Muscle layer of duodenum (tissue), 2 donors: Measurements from ENCODE around the gene BCAS1.

Source experiments
- H3K27ac ChIP-seq: one replicate; pipeline ENCODE4 v1.7.0; 2013; ENCODE audit warnings: mild to moderate bottlenecking, low read length
- H3K27me3 ChIP-seq: one replicate; pipeline ENCODE4 v1.7.0; 2013; ENCODE audit warnings: low read depth, mild to moderate bottlenecking, control low read depth, low read length
- H3K36me3 ChIP-seq, 2 donors: one replicate each; pipeline ENCODE4 v1.7.0; 2013; ENCODE audit warnings: low read length in 2 of 2, control low read depth in 1 of 2, mild to moderate bottlenecking in 1 of 2; ENCODE audit not compliant: insufficient read depth in 2 of 2, control insufficient read depth in 1 of 2
- H3K4me1 ChIP-seq, 2 donors: one replicate each; pipeline ENCODE4 v1.7.0; 2013; ENCODE audit warnings: low read length in 2 of 2, mild to moderate bottlenecking in 2 of 2, control low read depth in 1 of 2, moderate library complexity in 1 of 2; ENCODE audit not compliant: insufficient read depth in 2 of 2, control insufficient read depth in 1 of 2
- H3K4me3 ChIP-seq, 2 donors: one replicate each; pipeline ENCODE4 v1.7.0; 2013; ENCODE audit warnings: low read length in 2 of 2, low read depth in 1 of 2, mild to moderate bottlenecking in 1 of 2
- H3K9me3 ChIP-seq, 2 donors: one replicate each; pipeline ENCODE4 v1.7.0; 2013; ENCODE audit warnings: low read length in 2 of 2, control low read depth in 1 of 2, mild to moderate bottlenecking in 1 of 2; ENCODE audit not compliant: control insufficient read depth in 1 of 2
- donor health status: healthy.

The BCAS1 gene

DNA sequence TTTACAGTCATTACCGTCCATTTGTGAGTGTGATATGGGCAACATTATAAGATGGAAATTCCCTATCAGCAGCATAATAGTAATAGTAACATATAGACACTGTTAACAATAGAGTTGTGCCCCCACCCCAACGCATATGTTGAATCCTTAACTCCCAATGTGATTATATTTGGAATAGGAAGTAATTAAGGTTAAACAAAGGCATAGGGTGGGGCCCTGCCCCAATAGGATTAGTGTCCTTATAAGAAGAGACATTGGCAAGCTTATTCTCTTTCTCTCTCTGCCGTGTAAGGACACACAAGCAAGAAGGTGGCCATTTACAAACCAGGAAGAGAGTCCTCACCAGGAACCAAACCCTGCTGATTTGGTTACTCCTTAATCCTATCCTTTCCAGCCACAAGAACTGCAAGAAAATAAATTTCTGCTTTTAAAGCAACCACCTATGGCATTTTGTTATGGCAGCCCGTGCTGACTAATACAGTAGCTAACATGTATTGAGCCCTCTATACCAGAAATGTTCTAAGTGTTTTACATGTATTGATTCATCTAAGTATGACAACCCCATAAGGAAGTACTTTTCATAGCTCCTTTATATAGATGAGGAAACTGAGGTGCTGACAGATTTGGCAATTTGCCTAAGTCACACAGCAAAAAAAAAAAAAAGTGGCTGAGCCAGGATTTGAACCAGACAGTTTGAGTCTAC, 114.2 kb downstream of the BCAS1 start:
- Histone ChIP-seq H3K4me3 (no peak overlapping the region), H3K9me3 (no peaks in the 10 kb centered on the region), H3K36me3 (no peaks in the 10 kb centered on the region), H3K27ac (no peak overlapping the region), H3K4me1 (no peaks in the 10 kb centered on the region), H3K27me3 (no peaks in the 10 kb centered on the region)

DNA sequence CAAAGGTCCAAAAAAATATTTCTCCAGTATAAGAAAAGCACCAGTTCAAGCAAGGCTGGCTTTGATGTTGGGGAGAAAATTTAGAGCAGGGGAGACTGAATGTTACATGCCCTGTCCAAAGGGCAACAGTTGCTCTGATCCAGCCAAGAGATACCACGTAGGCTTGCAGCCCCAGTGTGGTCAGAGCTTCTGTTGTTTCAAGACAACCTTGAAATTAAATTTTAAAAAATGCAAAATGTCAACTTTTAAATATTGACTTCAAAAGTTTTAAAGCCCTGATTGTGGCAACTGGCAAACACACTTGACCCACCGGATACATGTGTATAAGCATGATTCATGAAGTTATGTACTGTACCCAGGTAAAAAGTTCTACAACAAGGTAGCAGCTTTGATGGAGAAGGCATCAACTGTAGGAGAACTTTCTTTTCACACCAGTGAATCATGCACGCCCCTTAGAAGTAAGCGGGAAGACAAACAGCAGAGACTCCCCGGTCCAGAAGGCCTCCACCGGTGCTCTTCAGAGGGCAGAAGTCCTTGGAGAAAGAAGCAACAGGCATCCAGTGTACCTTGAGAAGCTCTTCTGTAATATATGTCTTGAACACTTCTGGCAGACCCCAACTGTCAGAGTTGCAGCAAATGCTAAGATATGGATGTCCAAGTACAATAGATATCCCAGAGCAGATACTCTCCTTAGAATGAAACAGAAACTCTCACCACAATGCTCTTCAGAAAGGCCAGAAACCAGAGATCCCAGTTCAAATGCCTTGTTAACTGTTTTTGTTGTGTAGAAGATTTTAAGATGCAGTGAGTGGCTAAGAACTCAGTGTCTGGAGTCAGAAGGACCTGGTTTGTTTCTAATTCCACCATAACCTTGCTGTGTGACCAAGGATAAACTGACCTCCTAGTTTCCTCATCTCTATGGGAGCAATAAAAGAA, 115.4 kb downstream of the BCAS1 start:
- Histone ChIP-seq H3K9me3 (no peaks in the 10 kb centered on the region), H3K36me3 (no peaks in the 10 kb centered on the region), H3K27me3 (no peaks in the 10 kb centered on the region), H3K4me3 (no peak overlapping the region), H3K27ac (no peak overlapping the region), H3K4me1 (peaks cover 0 to 2% of the 10 kb centered on the region in 2 donors)

DNA sequence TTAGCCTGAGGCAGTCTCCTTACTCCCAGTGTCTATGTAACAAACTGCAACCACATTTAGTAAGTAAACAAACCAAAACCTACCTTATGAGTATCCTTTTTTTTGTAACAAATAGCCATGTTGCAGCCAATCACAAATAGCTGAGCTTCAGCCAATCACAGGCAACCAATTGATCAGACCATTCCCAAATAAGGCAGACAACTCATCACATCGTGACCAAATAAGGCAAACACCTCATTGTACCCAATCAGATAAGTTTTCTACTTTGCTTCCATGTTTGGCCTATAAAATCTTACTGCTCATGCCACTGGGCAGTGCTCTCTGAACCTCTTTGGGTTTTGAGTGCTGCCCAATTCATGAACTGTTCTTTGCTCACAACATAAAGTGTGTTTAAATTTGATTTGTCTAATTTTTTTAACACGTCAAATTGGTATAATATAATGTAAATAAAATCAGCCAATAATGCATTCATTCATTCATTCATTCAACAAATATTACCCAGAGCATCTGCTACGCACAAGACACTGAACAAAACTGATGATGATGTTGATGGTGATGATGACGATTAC, 117.8 kb downstream of the BCAS1 start:
- H3K27ac ChIP-seq: no peak overlapping the region
- no peaks in the 10 kb centered on the region for H3K27me3 ChIP-seq
- no peak overlapping the region for H3K4me3 ChIP-seq
- no peaks in the 10 kb centered on the region for H3K9me3 ChIP-seq
- no peaks in the 10 kb centered on the region for H3K36me3 ChIP-seq
- H3K4me1 ChIP-seq: peaks cover 0 to 16% of the 10 kb centered on the region in 2 donors

DNA sequence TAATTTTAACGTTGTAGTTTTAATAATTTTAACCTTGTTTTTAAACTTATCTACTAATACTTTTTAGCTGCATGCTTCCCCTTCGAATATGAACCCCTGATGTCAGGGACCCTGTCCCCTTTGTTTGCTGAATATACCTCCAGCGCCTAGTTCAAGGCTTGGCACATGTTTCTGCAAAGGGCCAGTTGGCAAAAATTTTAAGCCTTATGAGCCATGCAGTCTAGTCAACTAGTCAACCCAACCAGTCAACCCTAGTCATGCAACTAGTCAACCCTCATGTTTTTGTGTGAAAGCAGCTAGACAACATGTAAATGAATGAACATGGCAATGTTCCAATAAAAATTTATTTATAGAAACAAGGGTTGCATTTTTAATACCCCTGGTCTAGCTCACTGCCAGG, 119.8 kb downstream of the BCAS1 start:
- Histone ChIP-seq H3K27me3 (no peaks in the 10 kb centered on the region), H3K4me3 (no peak overlapping the region), H3K4me1 (peaks cover 0 to 16% of the 10 kb centered on the region in 2 donors), H3K36me3 (no peaks in the 10 kb centered on the region), H3K9me3 (no peaks in the 10 kb centered on the region), H3K27ac (no peak overlapping the region)

DNA sequence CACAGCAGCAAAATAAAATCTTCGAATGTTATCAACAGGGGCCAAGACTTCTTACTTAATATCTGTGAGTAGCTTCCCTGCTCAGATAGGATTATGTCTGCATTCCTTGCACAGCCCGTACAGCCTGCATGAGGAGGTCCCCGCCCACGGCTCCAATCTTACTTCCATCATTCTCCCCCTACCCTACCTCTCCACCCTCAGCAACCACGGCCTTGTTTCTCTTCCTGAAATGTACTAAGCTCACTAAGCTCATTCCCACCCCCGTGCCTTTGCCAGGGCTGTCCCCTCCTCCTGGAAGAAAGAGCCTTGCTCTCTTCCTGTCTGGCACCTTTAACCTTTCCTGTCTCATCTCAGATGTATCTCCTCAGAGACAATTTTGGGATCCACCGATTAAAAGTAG, 120.4 kb downstream of the BCAS1 start:
- Histone ChIP-seq H3K27ac (no peak overlapping the region), H3K27me3 (no peaks in the 10 kb centered on the region)

DNA sequence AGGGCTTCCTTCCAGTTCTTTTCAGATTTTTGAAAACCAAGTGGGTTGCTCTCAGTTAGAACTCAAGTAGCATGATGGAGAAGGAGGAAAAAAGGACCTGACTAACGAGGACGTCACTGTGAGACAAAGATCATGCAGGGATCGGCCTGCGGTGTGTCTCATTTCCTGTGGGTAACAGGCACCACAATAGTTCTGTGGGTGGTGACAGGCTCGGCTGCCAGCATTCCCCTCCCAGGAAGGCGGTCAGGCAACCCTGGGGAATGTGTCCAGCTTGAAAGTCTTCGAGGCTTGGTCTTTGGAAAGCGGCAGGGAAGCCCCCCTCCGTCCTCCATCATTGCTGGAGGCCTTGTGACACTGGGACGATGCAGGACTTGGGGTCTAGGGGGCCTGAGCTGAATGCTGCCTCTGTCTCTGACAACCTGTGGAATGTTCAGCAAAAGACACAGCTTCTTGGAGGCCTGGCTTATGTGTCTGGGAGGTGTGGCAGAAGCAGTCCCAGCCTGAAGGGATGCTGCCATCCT, 121.0 kb downstream of the BCAS1 start:
- Histone ChIP-seq H3K27me3 (no peaks in the 10 kb centered on the region), H3K27ac (no peak overlapping the region), H3K9me3 (no peaks in the 10 kb centered on the region), H3K4me1 (peaks cover 0 to 16% of the 10 kb centered on the region in 2 donors), H3K36me3 (no peaks in the 10 kb centered on the region), H3K4me3 (no peak overlapping the region)

More for the DNA sequence above, 120.4 kb downstream of the BCAS1 start:
- Histone ChIP-seq H3K4me1 (peaks cover 0 to 16% of the 10 kb centered on the region in 2 donors), H3K4me3 (no peak overlapping the region), H3K9me3 (no peaks in the 10 kb centered on the region), H3K36me3 (no peaks in the 10 kb centered on the region)

DNA sequence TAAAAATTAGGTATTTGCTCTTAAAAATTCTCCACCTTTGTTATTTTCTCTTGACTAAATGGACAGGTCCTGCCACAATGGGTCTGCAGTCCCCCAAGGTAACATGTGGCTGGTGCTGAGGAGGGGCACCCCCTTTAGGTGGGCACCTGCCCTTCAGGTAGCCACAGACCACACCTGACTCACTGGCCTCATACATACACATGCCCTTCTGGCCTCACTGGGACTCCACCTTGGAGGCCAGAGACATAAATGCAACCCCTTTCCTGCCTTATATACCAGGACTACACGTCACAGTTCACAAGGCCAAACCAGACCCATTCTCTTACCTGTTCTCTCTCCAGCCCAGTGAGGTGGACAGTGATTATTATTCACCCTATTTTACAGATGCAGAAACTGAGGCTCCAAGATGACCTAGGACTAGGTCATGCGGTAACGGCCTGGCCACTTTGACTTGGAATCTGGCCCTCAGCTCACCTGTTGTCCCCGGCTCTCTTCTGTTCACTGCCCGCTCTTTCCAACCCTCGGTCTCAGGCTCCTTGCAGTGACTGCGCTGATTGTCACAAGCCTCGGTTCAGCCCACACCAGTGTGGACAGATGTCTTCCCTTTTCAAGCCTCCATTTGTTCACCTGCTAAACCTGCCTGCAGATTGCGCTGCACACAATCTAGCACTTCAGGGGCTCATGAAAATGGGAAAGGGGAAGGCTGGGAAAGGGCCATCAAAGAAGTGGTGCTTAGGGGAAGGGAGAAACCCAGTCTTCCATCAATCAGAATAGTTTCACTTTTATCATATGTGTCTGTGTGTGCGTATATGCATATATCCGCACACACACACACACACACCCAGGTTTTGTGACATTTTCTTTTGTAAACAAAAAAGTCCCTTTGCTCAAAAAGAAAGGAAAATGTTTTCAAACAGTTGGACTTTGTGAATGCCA, 121.7 kb downstream of the BCAS1 start:
- Histone ChIP-seq H3K27me3 (no peaks in the 10 kb centered on the region), H3K4me1 (peaks cover 0 to 16% of the 10 kb centered on the region in 2 donors), H3K4me3 (no peak overlapping the region), H3K9me3 (no peaks in the 10 kb centered on the region), H3K27ac (no peak overlapping the region), H3K36me3 (no peaks in the 10 kb centered on the region)

DNA sequence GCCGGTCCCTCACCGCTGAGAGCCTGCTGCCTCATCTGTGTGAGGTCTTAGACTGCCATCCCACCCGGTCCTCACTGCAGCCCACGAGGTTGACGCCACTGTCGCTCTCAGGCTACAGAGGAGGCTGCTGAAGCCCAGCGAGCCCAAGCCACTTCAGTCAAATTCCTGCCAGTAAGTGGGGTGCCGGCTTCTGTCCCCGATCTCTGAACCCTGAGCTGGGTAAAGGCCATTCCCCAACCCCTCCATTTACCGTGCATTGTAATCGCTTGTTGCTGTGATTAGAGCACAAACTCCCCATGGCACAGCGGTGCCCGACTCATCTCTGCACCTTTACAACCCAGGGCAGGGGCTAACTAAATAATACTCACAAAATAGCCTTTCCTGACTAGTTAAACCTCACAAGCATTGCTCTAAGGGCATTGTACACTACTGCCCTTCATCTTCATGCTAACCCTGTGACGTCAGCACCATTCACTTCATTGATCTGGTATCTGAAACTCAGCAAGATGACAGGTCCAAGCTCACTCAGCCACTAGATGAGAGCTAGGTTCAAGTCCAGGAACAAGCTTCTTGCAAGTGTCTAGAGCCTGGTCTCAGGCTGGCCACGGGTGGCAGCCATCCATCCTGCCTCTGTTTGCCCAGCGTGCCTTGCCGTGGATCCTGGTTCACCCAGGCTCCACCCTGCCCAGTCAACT, 122.7 kb downstream of the BCAS1 start:
- peaks cover 0 to 23% of the 10 kb centered on the region in 2 donors for H3K4me1 ChIP-seq
- H3K27ac ChIP-seq: no peak overlapping the region
- no peaks in the 10 kb centered on the region for H3K9me3 ChIP-seq
- no peaks in the 10 kb centered on the region for H3K36me3 ChIP-seq
- no peaks in the 10 kb centered on the region for H3K27me3 ChIP-seq
- H3K4me3 ChIP-seq: no peak overlapping the region

DNA sequence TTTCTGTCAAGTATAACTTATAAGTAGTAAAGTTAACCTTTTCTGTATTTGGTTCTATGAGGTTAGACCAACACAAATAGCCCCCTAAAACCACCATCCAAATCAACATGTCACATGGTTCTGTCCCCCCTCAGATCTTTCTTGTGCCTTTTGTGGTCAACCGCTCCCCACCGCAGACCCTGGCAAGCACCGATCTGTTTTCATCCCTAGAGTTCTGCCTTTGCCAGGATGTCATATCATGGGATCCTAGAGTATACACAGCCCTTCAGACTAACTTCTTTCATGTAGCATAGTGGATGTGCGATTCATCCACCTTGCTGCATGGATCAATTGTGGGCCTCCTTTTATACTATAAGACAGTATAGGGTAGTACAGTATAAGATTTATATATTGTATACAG, 124.3 kb downstream of the BCAS1 start:
- H3K36me3 ChIP-seq: no peaks in the 10 kb centered on the region

DNA sequence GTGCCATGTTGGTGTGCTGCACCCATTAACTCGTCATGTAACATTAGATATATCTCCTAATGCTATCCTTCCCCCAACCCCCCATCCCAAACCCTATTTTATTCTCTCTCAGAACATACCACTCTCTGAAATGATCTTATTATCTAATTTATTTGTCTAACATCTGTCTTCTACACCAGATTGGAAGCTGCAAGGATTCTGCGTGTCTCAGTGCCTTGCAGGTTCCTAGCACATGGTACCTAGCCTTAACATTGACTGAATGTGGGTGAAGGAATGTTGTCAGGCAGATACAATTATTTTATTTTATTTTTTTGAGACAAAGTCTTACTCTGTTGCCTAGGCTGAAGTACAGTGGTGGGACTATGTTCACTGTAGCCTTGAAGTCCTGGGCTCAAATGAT, 124.9 kb downstream of the BCAS1 start:
- no peak overlapping the region for H3K4me3 ChIP-seq
- H3K27me3 ChIP-seq: no peaks in the 10 kb centered on the region
- peaks cover 7 to 26% of the 10 kb centered on the region in 2 donors for H3K4me1 ChIP-seq
- H3K36me3 ChIP-seq: no peaks in the 10 kb centered on the region
- H3K27ac ChIP-seq: no peak overlapping the region
- H3K9me3 ChIP-seq: no peaks in the 10 kb centered on the region

More for the DNA sequence above, 124.3 kb downstream of the BCAS1 start:
- Histone ChIP-seq H3K27ac (no peak overlapping the region), H3K4me1 (peaks cover 7 to 23% of the 10 kb centered on the region in 2 donors), H3K27me3 (no peaks in the 10 kb centered on the region), H3K4me3 (no peak overlapping the region), H3K9me3 (no peaks in the 10 kb centered on the region)
